Fibroblast of lung (primary cell): Measurements from ENCODE around the gene EEFSEC.

Experiments used
- CTCF ChIP-seq, 2 donors: IDR thresholded peaks in 1 of 2; conservative IDR thresholded peaks in 1 of 2; 1 replicate in 1 of 2; 2 replicates in 1 of 2; pipeline ENCODE4 v1.5.1; 2011 to 2012; ENCODE audit warnings: low read length in 2 of 2, control low read depth in 1 of 2, inconsistent platforms in 1 of 2, low read depth in 1 of 2, mild to moderate bottlenecking in 1 of 2
- EZH2 ChIP-seq: IDR thresholded peaks from 2 replicates; pipeline ENCODE4 v1.5.1; 2012; ENCODE audit warnings: low read length, control low read depth, mild to moderate bottlenecking; ENCODE audit errors: missing control alignments

GRCh38 chr3:128276577-128277183 lies 123.4 kb downstream of the EEFSEC start:
- TF ChIP-seq CTCF (conservative IDR thresholded peaks at IDR 0.05 in 1 of 2, IDR thresholded peaks at IDR 0.05 in 1 of 2; ENCODE audit: low read depth in 1 of 2, low read length in 2 of 2): no peak
- no peak for TF ChIP-seq EZH2
